Bronchial epithelial cell (primary cell): ENCODE results near the gene WDR90. TPM values are rescaled to one million over a fixed set of nuclear protein-coding genes. Genes with fewer than 3 reads are reported as not detected.

Source experiments
- DNase-seq: peaks from one replicate; pipeline ENCODE4 v3.0.0-alpha.2; 2010; ENCODE audit warnings: low read depth
- FAIRE-seq: peaks from 2 replicates; lab custom pipeline; 2011; peaks lifted over from hg19 to GRCh38; lab: Jason Lieb, UNC
- H3K27me3 ChIP-seq: 2 replicates; pipeline ENCODE4 v1.5.1; 2011; ENCODE audit warnings: low read length; ENCODE audit not compliant: control insufficient read depth, insufficient read depth
- H3K36me3 ChIP-seq: 2 replicates; pipeline ENCODE4 v1.5.1; 2011; ENCODE audit warnings: low read length; ENCODE audit not compliant: control insufficient read depth, insufficient read depth
- H3K4me3 ChIP-seq: 2 replicates; pipeline ENCODE4 v1.5.1; 2011; ENCODE audit warnings: mild to moderate bottlenecking, low read depth, low read length, control low read depth
- CTCF ChIP-seq: IDR thresholded peaks from 2 replicates; pipeline ENCODE4 v1.5.1; 2011; ENCODE audit warnings: mild to moderate bottlenecking, moderate library complexity, low read length, control low read depth, inconsistent platforms; ENCODE audit not compliant: insufficient read depth, severe bottlenecking
- total RNA-seq: library from RNA; depleted of rRNA; stranded (reverse); fragments of >200 nt; gene quantifications from 2 replicates; pipeline ENCODE4 v1.2.1, GENCODE V29; 2014

WDR90 gene
- total RNA-seq, 1 donor from 2014 or later, result 4.2 TPM

- FAIRE-seq (no peak), DNase-seq (no peak)
- TF ChIP-seq CTCF, result no peak
- no peak overlapping the region for H3K4me3 ChIP-seq
- peaks cover 11% of the 10 kb centered on the region for H3K36me3 ChIP-seq
- no peaks in the 10 kb centered on the region for H3K27me3 ChIP-seq
Measured at GRCh38 chr16:659618-660017, 10.5 kb downstream of the WDR90 start.

- no peak for TF ChIP-seq CTCF
- peaks cover 11% of the 10 kb centered on the region for H3K36me3 ChIP-seq
- no peaks in the 10 kb centered on the region for H3K27me3 ChIP-seq
- DNase-seq (no peak), FAIRE-seq (no peak)
- no peak overlapping the region for H3K4me3 ChIP-seq
Measured at GRCh38 chr16:660132-660458, 10.9 kb downstream of the WDR90 start.

GRCh38 chr16:660459-661183 lies 11.5 kb downstream of the WDR90 start:
- DNase-seq (peak; percentile 65), FAIRE-seq (no peak)
- TF ChIP-seq CTCF, result peak; percentile 69
- H3K36me3 ChIP-seq, result peaks cover 8% of the 10 kb centered on the region
- H3K4me3 ChIP-seq, result no peak overlapping the region
- H3K27me3 ChIP-seq, result no peaks in the 10 kb centered on the region

GRCh38 chr16:661184-661821 lies 12.1 kb downstream of the WDR90 start:
- Histone ChIP-seq H3K27me3 (no peaks in the 10 kb centered on the region), H3K36me3 (peaks cover 8% of the 10 kb centered on the region), H3K4me3 (no peak overlapping the region)
- FAIRE-seq, result no peak
- no peak for DNase-seq
- TF ChIP-seq CTCF, result no peak

- Histone ChIP-seq H3K27me3 (no peaks in the 10 kb centered on the region), H3K36me3 (peaks cover 7% of the 10 kb centered on the region), H3K4me3 (no peak overlapping the region)
- TF ChIP-seq CTCF, result no peak
- no peak for DNase-seq
- FAIRE-seq, result no peak
Measured at GRCh38 chr16:662095-662494, 12.9 kb downstream of the WDR90 start.
